A673 (cell line): ENCODE data around the gene LATS2.

ENCODE experiments used
- CTCF ChIP-seq: fragments of 300-800, 200-600 bp; sonication (generic); conservative IDR thresholded peaks from 2 replicates; pipeline ENCODE4 v1.5.1; 2017; ENCODE audit warnings: low read depth, mild to moderate bottlenecking, antibody characterized with exemption, low read length, moderate library complexity, mixed read lengths
- EZH2 ChIP-seq: fragments of 200-600 bp; sonication (generic); IDR thresholded peaks from 2 replicates; pipeline ENCODE4 v1.6.1; 2017; ENCODE audit warnings: borderline replicate concordance, low read depth, mild to moderate bottlenecking, mixed read lengths, antibody characterized with exemption, low read length; ENCODE audit not compliant: poor library complexity, severe bottlenecking

- TF ChIP-seq CTCF (no peak), EZH2 (no peak)
Observed at GRCh38 chr13:20960663-20961309, 100.6 kb downstream of the LATS2 start.
